ELF-1 (cell line): Measurements from ENCODE around the gene ZNF451.

ENCODE experiments used
- DNase-seq: peaks from one replicate; pipeline ENCODE4 v3.0.0-alpha.2; 2016; ENCODE audit warnings: low read depth, low spot score

ZNF451 gene

DNA sequence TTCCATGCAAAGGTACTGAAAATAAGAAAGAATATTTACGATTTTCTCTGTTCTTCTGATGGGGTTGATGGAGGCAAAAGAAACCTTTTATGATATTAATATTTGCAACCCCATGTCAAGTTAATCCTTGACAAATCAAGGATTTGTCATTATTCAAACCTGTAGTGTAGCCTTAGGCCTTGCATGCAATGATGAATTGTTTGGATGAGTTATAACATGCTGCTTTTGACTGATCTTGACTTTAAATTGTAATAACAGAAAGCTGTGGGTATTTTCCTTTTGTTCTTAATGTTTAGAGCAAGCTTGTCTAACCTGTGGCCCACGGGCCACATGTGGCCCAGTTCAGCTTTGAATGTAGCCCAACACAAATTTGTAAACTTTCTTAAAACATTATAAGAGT is 69.1 kb downstream of the ZNF451 start:
- no peak for DNase-seq

GRCh38 chr6:57162028-57162427 is 72.0 kb downstream of the ZNF451 start:
- no peak for DNase-seq

DNA sequence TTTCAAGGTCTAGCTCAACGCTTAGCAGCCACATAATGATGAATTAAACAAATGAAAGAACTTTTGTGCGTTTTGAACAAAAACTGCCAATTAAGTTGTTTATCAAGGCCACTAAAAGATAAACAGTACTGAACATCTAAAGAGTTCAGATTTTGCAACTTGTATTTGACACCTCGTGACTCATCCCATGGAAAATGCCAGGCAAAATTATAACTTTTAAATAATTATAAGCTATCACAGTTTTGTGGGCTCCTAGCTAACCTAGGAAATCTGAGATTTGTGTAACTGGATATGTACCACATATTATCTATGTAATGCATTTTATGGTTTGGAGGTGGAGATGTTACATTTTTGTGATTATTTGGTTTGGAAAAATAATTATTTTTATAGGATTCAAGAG is 72.5 kb downstream of the ZNF451 start:
- no peak for DNase-seq

- DNase-seq, result no peak
These were observed 74.0 kb downstream of the ZNF451 start for GRCh38 chr6:57163956-57164355.

GRCh38 chr6:57165080-57165479 is 75.1 kb downstream of the ZNF451 start:
- no peak for DNase-seq

DNA sequence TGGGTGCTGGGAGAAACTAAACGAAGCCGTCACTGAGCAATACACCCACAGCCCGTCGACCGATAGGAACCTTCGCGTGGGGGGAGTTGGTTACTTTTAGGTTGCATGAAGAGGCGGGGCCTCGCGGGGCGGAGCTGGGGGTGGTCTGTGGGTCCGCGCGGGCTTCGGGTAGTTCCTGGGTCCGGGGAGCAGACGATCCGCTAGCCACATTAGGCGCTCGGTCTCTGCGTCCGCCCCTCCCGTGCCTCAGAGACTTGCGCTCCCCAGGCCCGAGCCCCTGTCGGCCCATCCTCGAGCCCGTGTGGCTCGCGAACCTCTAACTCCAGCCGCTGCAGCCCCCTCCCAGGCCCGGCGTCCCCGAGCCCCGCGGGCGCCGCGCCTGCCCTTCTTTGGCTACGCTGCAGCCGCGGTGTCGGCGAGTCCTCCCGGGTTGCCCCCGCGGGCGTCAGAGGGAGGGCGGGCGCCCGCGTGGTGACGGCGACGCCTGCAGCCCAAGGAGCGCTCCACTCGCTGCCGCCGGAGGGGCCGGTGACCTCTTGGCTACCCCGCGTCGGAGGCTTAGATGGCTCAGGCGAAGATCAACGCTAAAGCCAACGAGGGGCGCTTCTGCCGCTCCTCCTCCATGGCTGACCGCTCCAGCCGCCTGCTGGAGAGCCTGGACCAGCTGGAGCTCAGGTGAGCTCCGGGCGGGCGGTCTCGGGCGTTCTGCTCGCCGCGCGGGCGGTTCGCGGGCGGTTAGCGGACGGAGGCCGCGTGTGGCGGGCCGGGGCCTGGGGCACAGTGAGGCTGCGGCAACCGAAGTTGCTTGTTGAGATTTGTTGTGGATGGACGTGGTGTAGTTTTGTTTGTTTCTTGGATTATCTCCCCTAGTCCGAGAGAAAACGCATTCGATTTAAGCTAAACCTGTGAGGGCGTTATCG is 82.4 kb downstream of the ZNF451 start, which contains the start of gene BAG2:
Gene BAG2 (plus strand): TSS at position 191 of the 920 bp plus-strand sequence. CDS start 372 bp downstream, at position 563.
- DNase-seq, result peak; percentile 94

DNA sequence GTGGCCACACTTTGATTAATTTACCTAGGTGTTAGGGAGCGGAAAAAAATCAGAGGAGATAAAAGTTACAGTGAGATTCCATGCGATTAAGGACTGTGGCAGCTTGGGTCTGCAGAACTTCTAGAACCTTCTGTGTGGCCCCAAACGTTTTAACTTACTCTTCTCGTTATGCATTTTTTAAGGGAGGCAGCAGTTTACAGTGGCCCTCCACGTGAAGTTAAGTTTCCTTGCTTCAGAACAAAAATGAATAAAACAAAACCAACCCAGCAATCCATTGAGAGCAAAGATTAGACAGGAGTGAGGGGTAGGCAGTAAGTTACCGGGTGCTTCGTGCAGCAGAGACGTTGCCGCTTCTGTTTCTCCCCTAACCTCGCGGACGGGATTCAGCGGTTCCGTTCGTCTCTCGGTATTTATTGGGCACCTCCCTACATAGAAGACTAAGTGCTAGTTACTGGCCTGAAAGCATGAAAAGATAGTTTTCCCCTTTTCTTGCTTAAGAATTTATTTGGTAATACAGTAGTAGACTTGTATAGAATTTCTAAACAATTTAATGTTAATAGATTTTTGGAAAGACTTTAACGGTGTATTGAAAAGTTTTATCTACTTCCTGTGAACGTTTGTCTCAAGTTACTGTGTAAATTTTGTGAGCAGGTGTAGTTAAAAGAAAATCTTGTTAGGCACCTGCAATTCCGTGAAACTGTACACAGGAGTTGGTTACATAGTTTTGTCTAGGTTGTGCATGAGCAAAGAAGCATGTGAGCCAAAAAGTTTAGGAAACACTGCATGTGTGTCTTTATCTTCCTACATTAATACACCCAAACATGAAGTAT is 83.3 kb downstream of the ZNF451 start:
- DNase-seq, result peak; percentile 50

DNA sequence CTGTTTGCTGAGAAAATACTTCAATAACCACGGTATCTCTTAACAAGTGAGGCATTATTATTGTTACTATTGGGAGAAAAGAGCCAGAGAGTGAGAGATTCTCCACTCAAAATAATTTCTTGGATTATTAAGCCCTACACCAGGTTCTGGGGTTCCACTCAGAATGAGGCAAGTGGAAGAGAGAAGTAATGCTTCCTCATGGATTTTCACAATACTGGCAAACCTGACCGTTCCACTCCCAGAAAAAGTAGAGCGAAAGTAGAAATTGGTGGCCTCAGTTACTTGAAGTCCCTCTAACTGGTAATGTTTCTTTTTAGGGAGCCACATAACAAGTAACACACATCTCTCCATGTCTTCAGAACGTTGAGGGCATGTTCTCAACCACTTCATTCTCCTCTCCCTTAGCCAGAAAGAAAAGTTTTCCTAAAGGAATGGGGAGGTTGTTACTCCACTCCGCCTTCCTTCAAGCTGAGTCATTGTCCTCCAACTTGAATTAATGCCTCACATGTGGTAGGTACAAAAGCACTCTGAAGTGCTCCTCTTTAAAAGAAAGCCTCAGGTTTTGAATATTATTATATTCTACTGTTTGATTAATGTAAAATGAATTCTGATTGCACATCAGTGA is 84.0 kb downstream of the ZNF451 start:
- peak; percentile 61 for DNase-seq

- DNase-seq, result no peak
These were observed 84.5 kb downstream of the ZNF451 start for GRCh38 chr6:57174511-57174907.

DNA sequence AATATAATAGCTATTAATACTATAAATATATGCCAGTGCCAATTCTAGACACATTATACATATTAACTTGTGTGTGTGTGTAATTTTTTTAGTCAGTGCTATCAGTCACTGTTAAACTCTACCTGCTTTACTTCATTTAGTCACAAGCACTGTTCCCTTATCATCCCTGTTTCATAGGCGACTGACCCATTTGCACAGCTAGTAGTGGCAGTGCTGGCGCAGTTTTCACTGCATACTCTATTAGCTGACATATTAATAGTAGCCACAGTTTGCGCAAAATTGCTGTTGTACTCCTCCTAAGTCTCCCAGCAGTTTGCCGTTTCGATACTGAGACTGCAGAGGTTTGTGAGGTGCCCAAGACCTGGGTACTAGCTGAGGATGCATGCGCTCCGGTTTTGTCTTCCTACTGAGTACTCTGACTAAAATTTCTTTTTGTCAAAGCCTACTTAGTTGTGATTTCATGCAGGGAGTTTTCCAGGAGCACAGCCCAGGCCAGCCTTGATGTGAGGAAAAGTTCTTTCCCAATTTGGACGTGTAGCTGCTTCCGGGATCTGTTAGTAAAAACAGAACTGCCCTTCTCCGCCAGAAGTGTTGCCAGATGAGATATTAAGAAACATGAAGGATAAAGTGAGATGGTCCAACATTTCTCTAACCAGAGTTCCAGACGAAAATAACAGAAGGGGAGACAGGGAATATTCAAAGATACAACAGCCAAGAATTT is 87.7 kb downstream of the ZNF451 start:
- DNase-seq, result no peak

- no peak for DNase-seq
These were observed 90.6 kb downstream of the ZNF451 start for GRCh38 chr6:57180596-57180995.

GRCh38 chr6:57182017-57182432 is 92.0 kb downstream of the ZNF451 start:
- no peak for DNase-seq

DNA sequence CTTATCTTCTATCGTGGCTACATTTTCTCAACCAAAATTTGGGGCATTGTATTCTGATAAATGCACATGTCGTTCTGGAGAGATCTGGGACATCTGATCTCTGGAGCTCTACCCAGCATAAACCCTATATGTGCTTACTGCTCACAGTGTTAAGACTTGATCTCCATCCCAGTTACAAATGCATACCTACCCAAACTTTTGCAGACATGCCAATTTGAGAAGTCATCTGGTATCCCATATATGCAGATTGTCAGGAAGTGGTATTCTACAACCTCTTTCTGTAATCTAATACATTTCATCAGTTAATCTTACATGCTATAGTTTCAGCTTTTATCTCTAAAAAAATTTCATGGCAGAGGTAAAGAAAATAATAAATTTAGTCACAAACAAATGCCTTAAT is 93.3 kb downstream of the ZNF451 start:
- DNase-seq, result no peak

DNA sequence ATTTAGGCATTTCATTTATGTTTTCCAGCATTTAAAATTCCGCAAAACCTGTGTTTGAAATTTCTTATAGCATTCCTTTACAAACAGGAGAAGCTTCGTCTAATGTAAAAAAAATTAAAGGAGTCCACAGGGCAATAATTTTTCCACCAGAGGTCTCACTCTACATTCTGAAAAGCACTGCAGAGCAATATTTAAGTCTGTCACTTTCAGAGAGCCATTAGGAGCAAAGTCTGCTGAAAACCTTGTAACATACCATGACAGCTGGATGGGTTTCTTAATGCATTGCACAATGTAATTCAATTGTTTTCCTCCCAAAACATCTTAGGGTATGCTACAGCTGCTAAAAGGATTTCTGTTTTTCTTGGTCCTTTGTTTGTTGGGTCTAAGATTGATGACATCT is 100.2 kb downstream of the ZNF451 start:
- DNase-seq, result no peak

DNA sequence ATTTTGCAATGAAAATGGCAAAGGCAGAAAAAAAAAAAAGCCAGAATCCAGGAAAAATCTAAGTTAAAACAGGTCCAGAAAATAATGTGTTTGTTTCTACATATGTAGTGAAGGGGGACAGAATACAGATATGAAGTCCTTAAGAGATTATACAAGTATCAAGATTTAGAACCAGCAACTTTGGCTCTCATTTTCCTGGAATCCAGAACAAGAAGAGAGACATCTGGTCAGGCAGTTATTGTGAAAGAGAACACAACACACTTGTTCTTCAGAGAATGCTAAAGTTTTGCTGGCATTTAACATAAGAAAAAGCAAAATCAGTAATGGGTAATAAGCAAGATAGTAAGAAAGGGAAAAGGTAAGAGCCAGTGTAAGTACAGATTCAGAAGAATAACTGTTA is 103.2 kb downstream of the ZNF451 start:
- DNase-seq, result no peak

DNA sequence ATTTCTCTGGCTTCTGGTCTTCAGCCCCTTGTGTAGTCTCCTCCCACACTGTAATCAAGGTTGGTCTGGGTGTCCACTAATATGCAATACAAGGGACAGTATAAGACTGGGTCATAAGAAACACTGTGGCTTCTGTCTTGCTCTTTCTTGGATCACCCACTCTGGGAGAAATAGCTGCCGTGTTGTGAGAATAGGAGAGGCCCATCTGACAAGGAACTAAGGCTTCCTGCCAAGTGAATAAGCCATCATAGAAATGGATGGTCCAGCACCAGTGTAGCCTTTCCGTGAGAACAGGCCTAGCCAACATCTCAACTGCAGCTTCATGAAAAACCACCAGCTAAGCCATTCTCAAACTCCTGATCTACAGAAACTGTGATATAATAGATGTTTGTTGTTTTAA is 105.5 kb downstream of the ZNF451 start:
- no peak for DNase-seq

GRCh38 chr6:57198926-57199636 is 109.1 kb downstream of the ZNF451 start:
- DNase-seq, result peak; percentile 35

DNA sequence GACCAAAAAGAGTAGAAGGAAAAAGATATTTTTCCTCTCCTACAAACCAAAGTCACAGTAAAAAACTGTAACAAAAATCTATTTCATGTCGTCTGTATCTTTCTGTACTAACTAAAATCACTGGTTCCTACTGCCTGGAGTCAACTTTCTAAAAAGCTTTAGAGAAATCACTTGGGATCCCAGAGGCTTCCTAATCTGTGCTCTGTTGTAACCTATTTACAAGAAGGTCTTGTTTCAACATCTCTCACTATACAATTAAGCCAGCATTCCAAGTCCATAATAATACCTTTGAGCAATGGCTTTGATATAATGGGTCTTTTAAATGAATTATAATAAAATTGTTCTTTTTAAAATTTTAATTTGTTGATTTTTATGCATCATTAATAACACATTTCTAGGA is 111.7 kb downstream of the ZNF451 start:
- DNase-seq, result no peak

GRCh38 chr6:57205550-57206328 is 115.8 kb downstream of the ZNF451 start:
- no peak for DNase-seq

- no peak for DNase-seq
These were observed 117.2 kb downstream of the ZNF451 start for GRCh38 chr6:57207141-57207540.
